Fibroblast of the conjunctiva (primary cell): Measurements from ENCODE around the gene TFAP2C.
A peak's percentile ranks its signal among the peaks of the same experiment; 100 is the strongest.
"Not testable (repeated sequence)": the region's sequence is repeated elsewhere in the genome, so short reads cannot be mapped to it uniquely, and the experiment has no call there.

Experiments
- DNase-seq: peaks from one replicate; pipeline ENCODE4 v3.0.0-alpha.2; 2010; ENCODE audit warnings: low read depth

TFAP2C gene

GRCh38 chr20:56616716-56617115, 12.4 kb upstream of the TFAP2C start:
- no peak for DNase-seq

- no peak for DNase-seq
Measured at GRCh38 chr20:56617489-56617888, 11.6 kb upstream of the TFAP2C start.

GRCh38 chr20:56621730-56622129, 7.4 kb upstream of the TFAP2C start:
- DNase-seq: no peak

DNA sequence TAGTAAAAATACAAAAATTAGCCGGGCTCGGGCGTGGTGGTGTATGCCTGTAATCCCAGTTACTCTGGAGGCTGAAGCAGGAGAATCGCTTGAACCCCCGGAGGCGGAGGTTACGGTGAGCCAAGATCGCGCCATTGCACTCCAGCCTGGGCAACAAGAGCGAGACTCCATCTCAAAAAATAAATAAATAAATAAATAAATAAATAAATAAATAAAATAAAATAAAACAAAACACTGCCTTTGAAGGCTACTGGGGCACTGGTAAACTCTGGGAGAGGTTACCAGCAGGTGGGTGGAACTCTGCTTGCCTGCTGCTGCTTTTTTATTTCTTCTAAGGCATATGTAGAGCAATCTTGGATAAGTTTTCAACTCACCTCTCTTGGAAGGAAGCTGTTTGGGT, 5.2 kb upstream of the TFAP2C start:
- DNase-seq: not testable (repeated sequence)

DNA sequence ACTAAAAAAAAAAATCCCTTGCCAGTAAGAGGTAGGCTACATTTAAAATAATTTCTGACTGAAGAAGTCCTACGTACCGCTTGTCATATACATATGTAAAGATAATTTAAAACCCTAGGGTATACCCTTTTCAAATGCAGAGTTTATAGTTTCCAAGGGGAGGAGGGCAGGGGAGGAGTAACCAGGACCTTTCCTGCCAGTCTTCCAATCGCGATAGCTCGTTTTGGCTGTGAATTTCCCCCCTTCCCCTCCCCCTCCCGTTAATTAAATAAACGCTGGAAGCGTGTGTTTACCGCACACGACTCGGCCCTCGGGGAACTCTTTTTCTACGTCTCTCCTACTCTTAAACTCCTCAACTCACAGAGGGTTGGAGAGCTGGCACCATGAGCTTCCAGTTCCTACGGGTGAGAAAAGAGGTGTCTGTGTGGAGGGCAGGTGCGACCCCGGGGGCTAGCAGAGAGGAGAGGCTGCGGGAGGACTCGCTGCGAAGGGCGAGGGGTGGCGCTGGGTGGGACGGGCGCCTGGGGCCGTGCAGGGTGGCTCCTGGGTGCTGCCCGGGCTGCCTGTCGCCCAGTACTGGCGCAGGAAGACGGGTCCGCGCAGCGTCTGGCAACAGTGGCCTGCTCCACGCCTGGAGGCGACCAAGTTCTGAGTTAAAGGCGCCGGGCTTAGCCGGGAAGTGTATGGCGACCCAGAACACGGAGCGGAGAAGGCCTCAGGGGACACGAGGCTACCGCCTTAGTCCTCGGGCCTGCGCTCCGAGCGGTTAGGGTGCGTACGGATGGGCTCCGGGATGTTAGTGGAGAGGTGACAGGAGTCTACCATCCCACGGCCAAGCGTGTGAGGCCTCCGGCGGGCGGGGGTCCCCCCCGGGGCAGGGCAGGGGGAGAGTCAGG, 4.1 kb upstream of the TFAP2C start:
- DNase-seq: no peak

DNA sequence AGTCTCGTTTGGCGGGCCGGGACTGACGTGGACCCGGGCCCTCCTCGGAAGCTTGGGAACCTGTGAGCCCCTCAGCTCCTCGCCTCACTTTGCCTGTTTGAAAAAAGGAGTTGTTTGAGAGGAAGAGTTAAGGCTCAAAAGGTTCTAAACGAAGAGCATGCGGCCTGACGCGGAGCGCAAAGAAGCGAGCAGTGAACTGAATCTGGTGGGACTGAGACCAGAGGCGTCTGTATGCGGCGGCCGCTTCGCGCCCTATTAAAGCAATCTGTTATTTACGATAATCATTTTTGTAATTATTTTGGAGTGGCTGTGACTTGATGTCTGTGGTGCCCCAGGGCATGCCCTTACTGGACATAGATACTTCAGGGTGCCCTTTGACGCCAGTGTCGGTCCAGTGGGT, 3.3 kb upstream of the TFAP2C start:
- no peak for DNase-seq

DNA sequence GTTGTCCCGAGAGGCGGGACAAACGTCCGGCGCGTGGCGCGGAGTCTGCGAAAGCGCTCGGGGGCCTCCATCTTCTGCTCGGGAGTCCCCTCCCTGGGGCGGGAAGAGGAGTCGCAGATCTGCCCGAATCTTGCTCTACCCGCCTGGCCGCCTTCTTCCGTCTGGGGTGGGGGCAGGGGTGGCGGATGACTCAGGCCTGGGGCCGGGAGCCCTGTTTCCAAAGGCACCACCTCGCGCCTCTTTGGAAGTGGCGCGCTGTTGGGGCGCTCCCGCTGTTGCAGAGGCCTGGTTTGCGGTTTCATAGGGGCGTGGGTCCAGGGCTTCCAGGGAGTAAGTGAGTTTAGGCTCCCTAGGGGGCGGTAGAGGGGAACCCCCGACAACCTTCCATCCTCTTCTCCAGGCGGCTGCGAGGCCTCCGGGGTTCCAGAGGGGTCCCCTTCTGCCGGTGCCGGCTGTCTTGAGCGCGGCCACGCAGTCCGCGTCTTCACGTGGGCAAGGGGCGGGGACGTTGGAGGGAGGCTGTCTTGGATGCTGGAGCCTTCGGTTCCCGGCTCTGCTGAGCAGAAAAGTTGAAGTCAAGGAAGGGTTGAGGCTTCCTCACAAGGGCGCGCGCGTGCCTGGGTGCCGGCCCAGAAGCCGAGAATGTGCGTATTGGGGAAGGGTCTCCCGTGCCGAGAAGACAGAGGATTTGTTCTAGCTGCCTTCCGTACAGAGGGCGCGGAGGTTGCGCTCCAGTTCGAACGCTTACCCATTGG, 2.6 kb upstream of the TFAP2C start:
- no peak for DNase-seq

DNA sequence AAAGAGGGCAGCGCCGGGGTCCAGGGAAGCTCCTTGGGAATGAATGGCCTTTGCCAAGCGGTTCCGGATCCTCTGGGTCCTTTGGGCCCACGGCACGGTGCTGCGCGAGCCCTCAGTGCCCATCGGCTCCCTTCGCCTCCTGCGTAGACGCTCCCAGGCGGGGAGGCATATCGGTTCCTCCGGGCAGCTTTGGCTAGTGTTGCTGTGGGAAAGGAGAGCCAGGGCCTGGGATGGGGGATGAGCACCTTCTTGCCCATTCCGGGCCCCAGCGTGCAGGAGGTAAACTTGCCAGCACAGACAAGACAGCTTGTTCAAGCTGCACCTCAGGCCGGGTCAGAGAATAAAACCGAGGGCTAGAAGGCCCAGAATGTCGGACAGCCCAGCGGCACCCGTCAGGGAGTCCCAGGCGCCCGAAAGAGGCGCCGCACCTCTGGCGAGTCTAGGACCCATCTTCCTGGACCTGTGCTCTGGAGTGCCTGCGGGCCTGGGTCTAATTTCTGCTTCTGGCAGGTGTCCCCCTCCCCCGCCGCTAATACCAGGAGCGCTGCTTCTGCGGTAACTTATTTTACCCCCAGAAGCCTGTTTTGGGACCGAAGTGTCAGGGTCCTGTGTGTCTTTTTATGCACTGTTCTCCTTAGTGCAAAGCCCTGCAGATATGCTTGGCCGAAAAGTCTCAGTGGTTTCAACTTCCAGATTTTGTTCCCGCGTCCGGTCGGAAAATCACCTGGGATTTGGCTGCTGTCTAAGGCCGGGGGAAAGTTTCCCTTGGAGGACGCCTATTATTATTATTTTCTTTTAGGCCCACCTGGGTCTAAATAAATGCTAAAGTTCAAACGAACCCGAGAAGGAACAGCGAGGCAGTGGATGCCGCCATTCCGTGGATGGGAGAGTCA, 1.7 kb upstream of the TFAP2C start:
- no peak for DNase-seq

DNA sequence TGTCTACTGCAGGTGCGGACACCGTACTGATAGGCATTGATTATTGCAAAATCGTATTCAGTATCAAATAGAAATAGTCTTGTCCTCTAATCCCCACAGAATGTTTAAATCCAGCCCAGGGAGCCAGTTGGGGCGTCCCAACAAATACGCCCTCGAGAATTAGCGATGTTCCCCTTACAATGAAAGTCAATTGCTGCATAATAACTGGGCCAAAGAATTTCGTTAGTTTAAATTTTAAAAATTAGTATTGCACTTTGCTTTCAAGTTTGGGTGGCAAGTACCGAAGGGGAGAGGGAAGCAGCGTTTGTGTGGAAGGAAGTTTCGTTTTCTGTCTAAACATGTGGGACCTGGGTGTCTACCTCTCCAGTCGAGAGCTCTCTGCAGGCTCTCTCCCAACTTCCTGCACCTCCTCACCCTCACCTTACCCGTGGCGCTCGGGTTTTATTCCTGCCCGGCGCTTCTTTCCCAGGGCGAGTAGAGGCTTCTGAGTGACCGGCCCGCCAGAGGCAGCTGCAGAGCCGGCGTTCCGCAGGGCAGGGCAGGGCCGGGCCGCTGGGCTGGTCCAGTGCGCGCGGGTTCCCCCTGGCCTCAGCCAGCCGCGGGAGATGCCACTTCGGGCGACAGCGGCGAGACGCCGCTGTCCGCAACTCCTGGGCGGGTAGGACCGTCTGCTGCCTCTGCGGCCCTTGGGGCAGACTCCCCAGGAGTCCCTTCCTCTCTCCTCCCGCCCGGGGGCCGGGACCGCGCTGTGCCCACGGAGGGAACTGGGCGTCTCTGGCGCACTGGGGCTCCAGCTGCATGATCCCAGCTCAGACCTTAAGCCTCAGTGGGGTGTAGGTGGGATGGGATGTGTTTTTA, 862 bp upstream of the TFAP2C start:
- no peak for DNase-seq

GRCh38 chr20:56629464-56630085, 469 bp downstream of the TFAP2C start:
- DNase-seq: no peak

DNA sequence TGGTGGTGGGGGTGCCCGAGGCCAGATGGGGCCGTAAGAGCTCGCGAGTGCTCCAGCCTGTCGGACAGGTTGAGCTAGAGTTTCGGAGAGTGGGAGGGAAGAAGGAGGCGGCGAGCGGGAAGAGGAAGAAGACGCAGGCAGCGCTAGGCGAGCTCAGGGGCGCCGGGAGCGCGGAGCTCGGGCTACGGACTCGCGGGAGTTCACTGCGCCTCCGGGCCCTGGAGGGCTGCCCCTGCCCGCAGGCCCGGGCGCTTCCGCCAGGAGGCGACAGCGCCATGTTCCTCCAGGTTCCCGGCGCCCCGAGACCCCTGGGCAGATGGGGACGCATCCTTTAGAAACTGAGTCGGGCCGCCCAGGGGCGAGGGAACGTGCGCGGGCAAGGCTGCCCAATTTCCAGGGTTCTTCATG, 984 bp downstream of the TFAP2C start:
- DNase-seq: peak; percentile 29

- no peak for DNase-seq
Measured at GRCh38 chr20:56630506-56631317, 1.6 kb downstream of the TFAP2C start.

DNA sequence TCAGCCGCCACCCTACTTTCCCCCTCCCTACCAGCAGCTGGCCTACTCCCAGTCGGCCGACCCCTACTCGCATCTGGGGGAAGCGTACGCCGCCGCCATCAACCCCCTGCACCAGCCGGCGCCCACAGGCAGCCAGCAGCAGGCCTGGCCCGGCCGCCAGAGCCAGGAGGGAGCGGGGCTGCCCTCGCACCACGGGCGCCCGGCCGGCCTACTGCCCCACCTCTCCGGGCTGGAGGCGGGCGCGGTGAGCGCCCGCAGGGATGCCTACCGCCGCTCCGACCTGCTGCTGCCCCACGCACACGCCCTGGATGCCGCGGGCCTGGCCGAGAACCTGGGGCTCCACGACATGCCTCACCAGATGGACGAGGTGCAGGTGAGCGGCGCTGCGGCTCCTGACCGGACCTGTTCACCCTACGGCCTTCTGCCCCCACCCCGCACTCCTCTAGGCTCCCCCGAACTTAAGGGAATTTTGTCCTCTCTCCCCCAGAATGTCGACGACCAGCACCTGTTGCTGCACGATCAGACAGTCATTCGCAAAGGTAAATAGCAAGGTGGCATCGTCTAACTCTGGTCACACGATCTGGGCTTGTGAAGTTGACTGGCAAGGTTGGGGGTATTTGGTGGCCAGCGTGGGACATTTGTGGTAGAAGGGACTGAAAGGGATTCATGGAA, 2.3 kb downstream of the TFAP2C start:
- DNase-seq: no peak

- no peak for DNase-seq
Measured at GRCh38 chr20:56631990-56632327, 2.9 kb downstream of the TFAP2C start.

DNA sequence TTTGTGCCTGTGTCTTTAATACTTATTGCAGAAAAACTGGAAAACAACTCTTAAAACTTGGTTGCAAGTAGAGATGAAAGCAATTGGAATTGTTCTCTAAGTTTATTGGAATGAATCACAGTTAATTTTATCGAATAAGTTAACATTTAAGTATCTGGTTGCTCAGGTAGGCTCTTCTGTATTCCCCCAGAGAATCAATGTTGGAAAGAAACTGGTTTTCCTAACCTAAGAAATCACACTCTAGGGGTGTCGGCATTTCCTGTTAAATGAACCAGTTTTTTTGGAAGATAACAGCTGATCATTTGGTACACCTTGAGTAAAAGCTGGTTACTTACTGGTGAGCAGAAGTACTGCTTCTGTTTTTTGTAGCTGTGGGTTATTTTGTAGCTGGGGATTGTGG, 5.2 kb downstream of the TFAP2C start:
- no peak for DNase-seq

- DNase-seq: no peak
Measured at GRCh38 chr20:56634735-56635385, 5.8 kb downstream of the TFAP2C start.

GRCh38 chr20:56636716-56637115, 7.6 kb downstream of the TFAP2C start:
- peak; percentile 50 for DNase-seq

- DNase-seq: no peak
Measured at GRCh38 chr20:56637576-56637975, 8.5 kb downstream of the TFAP2C start.

DNA sequence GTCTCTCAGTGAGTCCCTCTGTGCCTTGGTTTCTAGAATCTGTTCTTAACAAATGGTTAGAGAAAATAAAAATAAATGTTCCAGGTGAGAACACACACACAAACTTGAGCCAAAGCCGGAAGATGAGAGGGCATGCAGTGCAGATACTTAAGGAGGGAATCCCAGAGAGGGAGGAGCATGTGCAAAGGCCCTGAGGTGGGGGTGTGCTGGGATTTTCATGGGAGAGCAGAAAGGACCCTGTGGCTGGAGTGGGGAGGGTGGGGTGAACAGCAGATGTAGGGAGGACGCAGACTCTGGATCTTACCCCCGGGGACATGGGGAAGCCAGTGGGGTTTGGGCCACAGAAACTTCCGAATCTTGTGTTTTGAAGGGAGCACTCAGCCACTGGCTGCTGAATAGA, 17.5 kb downstream of the TFAP2C start:
- no peak for DNase-seq
